GM19395 (cell line): Measurements from ENCODE around the gene FRG1.
"Not testable (repeated sequence)": the region's sequence is repeated elsewhere in the genome, so short reads cannot be mapped to it uniquely, and the experiment has no call there.

ENCODE experiments used
- ATAC-seq: cut with Tn5 transposase; IDR thresholded peaks from one replicate; pipeline ENCODE4 v1.9.1; 2021; ENCODE audit warnings: mild to moderate bottlenecking, moderate library complexity; ENCODE audit not compliant: unreplicated experiment

FRG1 gene

DNA sequence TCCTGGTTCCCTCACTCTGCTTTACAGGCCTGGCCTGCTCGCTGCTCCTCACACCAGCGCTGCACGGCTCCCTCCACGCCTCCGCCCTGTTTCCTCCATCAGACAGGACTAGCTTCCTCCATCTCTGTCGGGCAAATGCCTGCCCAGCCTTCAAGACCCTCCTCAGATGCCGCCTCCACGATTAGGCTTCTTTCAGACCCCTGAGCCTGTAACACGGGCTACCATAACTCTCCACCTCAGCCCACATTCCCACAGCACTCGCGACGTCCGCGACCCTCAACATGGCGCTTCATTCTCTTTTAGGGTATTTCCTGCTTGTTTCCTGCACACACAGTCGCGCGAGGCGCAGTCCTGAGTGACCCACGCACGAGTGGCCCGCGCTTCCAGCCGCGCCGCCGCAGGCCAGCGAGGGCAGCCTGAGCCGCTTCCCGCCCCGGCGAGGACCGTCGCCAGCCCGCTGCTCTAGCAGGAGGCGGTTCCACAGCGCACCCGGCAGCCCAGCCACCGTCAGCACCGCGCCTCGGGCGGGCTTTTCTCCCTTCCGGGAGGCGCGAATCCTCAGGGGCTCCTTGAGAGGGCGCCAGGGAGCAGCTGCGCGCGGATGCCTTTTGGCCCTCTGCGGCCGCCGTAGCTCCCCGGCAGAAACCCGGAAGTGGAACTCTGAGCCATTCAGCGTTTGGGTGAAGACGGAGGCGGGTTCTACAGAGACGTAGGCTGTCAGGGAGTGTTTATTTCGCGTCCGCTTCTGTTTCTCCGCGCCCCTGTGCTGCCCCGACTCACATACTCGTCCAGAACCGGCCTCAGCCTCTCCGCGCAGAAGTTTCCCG is at the start of gene FRG1:
Gene FRG1 (plus strand): TSS at position 695 of the 827 bp plus-strand sequence. CDS start 138 bp downstream, outside the sequence.
- peak; percentile 100 for ATAC-seq

DNA sequence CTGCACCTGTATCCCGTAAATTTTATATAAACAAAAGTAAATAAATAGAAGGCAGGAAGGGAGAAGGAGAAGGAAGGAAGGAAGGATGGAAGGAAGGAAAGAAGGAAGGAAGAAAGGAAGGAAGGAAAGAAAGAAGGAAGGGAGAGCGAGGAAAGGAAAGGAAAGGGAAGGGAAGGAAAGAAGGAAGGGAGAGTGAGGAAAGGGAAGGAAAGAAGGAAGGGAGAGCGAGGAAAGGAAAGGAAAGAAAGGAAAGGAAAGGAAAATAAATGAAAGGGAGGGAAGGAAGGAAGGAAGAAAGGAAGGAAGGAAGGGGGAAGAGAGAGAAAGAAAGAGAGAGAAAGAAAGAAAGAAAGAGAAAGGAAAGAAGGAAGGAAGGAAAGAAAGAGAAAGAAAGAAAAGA is 43.0 kb upstream of the FRG1 start:
- no peak for ATAC-seq

DNA sequence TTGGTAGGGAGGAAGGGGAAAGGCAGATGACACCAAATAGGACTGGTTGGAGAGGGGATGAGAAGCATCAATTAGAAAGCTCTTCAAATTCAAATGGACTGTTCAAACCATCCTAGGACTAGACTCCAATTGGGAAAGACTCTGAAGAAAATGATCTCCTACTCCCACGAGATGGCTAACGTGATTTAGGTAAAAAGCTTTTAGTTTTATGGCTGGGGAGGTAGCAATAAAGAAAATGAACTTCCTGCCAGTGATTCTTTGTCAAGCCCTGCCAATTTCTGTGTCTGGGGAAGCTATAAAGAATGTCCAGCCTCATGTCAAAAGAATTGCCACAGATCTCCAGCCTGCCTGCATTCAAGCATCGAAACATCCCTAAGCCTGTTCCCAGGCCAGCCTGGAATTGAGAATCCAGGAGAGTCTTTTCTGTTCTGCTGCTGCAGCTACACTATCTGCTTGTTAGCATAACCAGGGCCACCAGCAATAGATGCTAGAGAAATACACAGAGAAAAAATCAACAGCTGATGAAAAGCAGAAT is 41.1 kb upstream of the FRG1 start:
- not testable (repeated sequence) for ATAC-seq

DNA sequence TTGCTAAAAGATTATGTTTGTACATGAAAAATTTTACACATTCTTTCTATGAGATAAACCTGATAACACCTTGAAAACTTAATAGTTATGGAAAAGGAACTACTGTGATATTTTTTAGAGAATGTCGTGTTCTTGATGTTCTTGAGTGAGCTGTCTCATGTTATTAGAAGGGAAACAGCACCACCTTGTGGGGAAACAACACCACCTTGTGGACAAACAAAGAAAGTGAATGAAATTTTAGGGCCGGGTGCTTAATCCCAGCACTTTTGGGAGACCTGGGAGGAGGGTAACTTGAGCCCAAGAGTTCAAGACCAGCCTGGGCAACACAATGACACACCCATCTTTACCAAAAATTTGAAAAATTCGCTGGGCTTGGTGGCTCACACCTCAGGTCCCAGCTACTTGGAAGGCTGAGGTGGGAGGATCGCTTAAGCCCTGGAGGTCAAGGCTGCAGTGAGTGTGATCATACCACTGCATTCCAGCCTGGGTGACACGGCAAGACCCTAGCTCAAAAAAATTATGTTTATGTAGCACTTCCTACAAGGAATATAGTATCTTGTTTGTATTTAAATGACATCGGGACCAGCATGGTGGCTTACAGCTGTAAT is 36.1 kb upstream of the FRG1 start:
- ATAC-seq: peak; percentile 94

DNA sequence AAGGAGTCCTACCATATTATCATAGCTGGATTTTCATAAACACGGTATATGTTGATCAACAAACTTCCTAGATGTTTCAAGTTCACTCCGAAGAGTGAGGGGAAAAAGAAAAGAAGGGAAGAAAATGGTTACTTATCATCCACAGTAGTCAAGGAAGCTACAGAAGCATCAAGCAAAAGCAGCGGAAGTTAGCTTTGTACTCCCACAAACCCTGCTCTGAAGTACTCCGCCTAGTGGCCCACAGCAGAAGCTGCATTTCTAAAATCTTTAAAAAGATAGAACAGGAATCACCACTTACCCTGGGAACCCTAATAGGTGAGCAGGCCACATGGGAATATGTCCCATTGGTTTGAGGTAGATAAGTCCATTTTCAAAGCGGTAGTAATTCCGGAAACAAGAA is 28.5 kb upstream of the FRG1 start:
- ATAC-seq: no peak

DNA sequence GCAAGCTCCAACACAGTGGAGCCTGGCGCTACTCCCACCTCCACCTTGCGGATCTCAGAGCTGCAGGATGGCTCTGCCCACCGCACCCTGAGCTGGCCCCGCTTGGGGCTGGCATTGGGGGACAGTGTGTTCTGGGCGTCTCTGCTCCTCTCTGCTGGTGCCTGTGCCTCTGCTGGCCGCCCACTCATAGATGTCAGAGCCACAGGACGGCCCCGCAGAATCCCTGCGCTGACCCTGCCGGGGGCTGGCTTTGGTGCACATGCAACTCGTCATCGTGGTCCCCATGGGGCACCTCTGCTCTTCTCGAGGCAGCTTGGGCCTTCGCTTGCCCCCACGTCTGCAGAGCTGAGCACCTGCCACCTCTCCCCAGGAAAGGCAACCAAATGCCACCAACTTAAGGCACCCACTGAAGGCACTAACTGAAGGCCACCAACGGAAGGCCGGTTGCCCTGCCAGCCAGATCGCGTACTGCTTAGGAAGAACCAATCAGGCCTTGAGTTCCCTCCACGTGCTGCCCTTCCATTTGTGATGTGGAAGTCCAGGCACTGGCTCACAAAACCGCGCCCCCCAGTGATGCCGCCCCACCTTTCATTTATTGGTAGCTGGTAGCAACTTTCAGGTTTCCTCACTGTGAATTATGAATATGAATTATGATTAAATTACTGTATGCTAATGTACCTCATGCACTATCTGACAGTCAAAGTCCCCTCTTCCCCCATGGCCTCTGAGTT is 23.3 kb upstream of the FRG1 start:
- ATAC-seq: no peak

DNA sequence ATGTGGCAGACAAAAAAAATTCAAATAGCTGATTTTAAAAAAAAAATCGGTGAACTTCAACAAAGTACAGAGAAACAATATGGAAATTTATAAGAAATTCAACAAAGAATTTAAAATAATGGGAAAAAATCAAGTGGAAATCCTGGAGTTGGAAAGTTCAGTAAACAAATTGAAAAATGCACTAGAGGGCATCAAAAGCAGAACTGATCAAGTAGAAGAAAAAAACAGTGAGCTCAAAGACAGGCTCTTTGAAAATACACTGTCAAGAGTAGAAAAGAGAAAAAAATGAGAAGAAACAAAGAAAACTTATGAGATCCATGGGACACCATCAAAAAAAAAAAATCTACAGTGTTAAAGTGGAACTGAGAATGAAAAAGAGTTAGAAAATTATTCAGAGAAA is 19.6 kb upstream of the FRG1 start:
- no peak for ATAC-seq

DNA sequence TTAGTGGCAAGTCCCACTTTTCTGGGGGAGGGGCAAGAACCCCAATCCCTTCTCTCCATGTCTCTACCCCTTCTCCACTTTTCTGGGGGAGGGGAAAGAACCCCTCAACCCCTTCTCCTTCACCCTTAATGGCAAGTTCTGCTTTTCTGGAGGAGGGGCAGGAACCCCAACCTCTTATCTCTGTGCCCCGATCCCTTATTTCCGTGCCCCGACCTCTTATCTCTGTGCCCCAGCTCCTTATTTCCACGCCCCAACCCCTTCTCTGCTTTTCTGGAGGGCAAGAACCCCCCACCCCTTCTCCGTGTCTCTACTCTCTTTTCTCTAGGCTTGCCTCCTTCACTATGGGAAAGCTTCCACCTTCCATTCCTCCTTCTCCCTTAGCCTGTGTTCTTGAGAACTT is 13.9 kb upstream of the FRG1 start:
- ATAC-seq: not testable (repeated sequence)

DNA sequence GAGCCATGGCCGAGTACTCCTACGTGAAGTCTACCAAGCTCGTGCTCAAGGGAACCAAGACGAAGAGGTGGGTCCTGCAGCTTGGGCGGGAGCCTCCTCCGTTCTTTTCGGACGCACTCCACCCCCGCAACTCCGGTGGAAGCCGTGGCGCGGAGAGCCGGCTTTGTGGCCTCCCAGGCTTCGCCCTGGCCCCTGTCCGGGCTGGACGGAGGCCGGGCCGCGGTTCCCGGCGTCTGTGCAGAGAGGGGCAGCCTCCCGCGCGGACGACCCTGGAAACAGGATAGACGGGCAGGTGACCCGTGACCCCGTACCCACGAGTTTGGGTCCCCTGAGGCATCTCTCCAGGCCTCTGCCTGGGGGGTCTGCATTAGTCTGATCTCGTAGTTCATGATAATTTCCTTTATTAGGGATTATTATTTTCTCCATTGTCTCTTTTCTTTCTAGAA is 356 bp downstream of the FRG1 start:
- ATAC-seq: no peak

DNA sequence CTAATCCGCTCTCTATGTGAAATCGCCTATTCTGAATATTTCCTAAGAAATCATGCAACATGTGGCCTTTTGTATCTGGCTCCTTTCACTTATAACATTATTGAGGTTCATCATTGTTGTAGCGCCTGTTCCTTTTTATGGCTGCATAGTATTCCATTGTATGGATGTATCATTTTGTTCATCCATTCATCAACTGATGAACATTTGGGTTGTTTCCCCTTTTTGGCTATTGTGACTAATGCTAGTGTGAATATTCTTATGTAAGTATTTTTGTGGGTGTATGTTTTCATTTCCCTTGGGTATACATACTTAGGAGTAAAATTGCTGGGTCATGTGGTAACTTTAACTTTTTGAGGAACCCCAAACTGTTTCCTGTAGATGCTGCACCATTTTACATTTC is 1.7 kb downstream of the FRG1 start:
- not testable (repeated sequence) for ATAC-seq

DNA sequence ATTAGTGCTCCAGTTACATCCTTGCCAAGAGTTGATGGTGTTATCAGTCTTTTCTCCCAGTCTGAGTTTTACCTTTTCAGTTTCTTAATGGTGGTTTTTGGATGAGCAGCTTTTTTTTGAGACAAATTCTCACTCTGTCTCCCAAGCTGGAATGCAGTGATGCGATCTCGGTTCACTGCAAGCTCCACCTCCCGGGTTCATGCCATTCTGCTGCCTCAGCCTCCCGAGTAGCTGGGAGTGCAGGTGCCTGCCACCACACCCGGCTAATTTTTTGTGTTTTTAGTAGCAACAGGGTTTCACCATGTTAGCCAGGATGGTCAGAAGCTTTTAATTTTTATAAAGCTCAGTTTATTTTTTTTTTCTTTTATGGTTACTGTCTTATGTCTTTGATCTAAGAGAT is 3.4 kb downstream of the FRG1 start:
- not testable (repeated sequence) for ATAC-seq

DNA sequence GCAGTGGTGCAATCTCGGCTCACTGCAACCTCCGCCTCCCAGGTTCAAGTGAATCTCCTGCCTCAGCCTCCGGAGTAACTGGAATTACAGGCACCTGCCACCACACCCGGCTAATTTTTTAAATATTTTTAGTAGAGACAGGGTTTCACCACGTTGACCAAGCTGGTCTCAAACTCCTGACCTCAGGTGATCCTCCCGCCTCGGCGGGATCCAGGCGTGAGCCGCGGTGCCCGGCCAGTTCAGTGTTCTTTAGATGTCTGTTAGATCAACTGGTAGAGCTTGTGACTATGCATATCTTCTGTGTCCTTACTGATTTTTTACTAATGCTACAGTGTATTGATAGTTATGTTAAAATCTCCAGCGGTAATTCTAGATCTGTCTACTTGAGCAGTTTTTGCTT is 6.2 kb downstream of the FRG1 start:
- ATAC-seq: not testable (repeated sequence)

DNA sequence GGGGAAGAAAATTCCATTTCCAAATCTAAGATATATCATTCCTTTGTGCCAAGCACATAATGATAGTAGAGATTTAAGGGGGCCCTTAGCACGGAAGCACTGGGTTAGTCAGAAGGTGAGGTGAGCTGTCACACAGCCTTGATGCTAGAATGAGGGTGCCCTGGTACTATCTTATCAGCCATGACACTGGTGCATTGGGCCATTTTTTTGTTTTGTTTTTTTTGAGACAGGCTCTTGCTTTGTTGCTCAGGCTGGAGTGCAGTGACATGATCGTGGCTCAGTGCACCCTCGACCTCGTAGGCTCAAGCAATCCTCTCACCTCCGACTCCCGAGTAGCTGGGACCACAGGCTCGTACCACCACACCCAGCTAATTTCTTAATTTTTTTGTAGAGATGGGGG is 7.8 kb downstream of the FRG1 start:
- ATAC-seq: not testable (repeated sequence)

DNA sequence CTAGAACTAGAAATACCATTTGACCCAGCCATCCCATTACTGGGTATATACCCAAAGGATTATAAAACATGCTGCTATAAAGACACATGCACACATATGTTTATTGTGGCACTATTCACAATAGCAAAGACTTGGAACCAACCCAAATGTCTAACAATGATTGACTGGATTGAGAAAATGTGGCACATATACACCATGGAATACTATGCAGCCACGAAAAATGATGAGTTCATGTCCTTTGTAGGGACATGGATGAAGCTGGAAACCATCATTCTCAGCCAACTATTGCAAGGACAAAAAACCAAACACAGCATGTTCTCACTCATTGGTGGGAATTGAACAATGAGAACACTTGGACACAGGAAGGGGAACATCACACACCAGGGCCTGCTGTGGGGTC is 28.6 kb downstream of the FRG1 start:
- ATAC-seq: not testable (repeated sequence)

DNA sequence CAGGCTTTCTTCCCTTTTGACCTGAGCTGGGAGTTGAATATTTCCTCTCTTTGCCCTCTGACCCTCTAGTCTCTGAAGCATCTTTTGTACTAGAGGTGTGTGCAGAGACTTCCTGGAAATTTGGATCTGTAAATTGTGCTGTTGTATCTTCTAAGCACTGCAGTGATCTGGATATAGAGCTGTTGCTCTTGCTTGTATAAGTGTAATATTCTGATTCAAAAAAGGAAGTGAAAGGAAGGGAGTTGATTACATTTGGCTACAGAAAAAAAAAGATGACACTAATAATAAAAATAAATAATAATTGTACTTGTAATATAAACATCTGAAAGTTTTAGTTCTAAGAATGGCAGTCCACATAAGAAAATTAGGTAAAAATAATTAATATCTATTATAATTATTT is 33.0 kb downstream of the FRG1 start:
- ATAC-seq: no peak

DNA sequence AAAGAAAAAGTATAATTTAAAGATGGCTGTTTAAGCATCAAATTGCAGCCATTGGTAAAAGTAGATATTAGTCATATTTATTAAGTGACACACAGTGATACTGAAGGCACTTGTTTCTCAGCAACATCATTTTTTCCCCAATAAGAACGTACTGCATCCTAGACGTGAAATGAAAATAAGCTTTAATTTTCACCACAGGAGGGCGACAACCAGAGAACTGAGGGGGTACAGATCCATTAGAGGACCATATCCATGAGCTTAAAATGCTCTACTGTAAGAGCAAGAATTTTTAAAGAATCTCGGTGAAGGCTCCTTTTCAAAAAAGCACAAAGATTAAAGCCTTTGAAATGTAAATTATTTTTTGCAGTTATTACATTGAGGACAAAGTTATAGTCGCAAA is 33.4 kb downstream of the FRG1 start:
- no peak for ATAC-seq

DNA sequence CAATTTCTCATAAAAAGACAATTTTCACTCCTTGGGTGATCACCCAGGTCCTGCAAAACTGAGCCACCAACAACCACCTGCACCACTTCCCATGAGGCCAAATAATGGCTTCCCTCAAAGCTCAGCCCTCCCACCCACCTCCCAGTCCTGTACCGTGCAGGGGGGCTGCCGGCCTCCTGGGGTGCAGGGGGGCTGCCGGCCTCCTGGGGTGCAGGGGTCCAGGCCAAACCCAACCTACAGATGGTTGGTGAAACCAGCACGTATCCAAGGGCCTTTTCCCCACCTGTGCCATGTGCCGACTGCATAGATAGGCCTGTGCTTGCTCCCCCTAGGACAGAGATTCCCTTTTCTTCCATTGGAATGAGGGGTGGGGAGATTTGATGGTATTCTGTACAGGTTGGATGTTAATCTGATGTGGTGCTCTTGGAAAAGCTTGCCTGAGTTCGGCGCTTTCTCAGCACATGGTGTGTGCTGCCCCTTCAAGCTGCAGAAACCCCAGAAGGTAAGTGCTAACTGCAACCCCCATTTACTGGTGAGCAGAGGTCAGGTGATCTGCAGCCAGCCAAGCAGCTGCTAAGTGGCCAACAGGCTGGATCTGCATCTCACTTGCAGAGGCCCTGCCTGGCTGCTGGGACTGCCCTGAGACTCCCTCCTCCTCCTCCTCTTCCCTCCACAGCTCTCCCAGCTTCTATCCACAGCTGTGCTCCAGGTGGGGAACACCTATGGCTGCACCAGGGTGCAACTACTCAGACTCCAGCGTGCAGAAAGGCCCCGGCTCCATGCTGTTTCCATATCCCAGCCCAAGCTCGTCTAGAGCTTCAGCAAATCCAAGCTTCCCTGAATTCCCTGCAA is 38.8 kb downstream of the FRG1 start:
- no peak for ATAC-seq

DNA sequence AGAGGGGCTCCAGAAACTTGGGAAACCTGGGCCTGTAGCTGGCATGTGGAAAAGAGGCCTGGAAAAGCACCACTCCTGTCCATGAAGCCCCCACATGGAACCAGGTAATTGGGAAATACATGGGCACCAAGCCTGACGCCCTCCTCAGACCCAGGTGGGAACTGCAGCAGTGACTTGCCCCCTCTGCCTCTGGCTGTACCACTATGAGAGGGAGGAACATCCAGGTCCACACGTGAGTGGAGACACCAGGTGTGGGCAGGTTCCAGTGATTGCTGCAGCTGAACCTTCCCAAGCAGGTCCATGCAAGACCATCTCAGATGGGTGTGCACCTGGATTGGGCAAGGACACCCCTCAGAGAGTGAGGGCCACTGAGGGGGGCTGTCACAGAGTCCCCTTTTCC is 39.6 kb downstream of the FRG1 start:
- ATAC-seq: not testable (repeated sequence)

DNA sequence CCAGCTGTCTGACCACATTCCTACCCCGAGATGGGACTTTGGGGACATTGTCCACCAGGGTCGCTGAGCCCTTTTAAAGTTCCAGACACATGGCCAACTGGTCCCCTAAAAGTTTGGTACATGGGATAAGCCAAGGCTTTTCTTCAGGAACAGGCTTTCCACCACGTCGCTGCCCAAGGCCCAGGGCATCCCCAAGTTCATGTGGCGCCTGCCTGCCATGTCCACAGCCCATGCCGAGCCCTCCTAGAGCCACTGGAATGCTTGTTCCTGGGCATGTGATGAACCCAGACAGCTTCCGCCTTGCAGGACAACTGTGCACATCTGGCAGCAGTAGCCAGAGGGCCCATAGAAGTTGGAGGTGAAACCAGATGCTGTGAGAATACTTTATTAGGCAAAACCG is 41.3 kb downstream of the FRG1 start:
- no peak for ATAC-seq

DNA sequence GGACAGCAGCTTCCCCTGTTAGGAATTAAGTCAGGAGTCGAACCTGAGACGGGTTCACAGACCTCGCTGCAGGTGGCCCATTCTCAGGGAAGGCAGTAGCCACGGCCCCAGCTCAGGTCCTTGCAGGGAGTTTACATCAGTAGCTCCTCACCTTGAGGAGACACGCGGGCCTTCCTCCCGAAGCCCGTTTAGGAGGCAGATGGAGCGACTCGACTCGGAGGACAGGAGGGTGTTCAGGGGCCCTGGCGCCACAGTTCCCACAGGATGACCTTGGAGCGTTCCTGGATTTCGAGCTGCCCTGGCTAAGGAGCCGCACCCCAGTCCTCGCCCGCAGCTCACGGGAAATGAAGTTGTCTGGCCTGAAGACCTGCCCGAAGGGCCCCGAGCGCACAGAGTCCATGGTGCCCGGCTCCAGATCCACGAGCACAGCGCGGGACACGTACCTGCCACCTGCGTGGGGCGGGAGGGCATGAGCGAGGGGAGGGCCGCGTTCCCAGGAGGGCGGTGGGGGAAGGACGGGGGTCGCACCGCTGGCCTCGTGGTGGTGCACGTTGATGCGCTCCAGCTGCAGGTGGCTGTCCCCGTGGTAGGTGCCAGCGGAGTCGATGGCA is 43.3 kb downstream of the FRG1 start:
- not testable (repeated sequence) for ATAC-seq
